Smooth muscle cell (in vitro differentiated cells): Measurements from ENCODE around the gene LITAF. TPM values are rescaled to one million over a fixed set of nuclear protein-coding genes. Genes with fewer than 3 reads are reported as not detected.

Experiments used
- DNase-seq: peaks from one replicate; lab custom pipeline; 2025; ENCODE audit not compliant: unreplicated experiment; lab: John Stamatoyannopoulos, UW
- H2AFZ ChIP-seq: fragments of 200-600 bp; sonication (generic); 2 replicates; pipeline ENCODE4 v1.6.0; 2016; ENCODE audit warnings: antibody characterized with exemption, low read depth, mild to moderate bottlenecking
- H3F3A ChIP-seq: fragments of 200-600 bp; sonication (generic); 2 replicates; pipeline ENCODE4 v1.6.0; 2017; ENCODE audit warnings: antibody characterized with exemption, low read depth
- H3K27ac ChIP-seq: fragments of 200-600 bp; sonication (generic); 2 replicates; pipeline ENCODE4 v1.5.1; 2016; ENCODE audit warnings: low read depth, mild to moderate bottlenecking
- H3K27me3 ChIP-seq: fragments of 200-600 bp; sonication (generic); 2 replicates; pipeline ENCODE4 v1.6.1; 2016; ENCODE audit warnings: low read depth, mild to moderate bottlenecking
- H3K36me3 ChIP-seq: fragments of 200-600 bp; sonication (generic); 2 replicates; pipeline ENCODE4 v1.5.1; 2016; ENCODE audit warnings: low read depth
- H3K4me1 ChIP-seq: fragments of 200-600 bp; sonication (generic); 2 replicates; pipeline ENCODE4 v1.5.1; 2016; ENCODE audit warnings: low read depth
- H3K4me2 ChIP-seq: fragments of 200-600 bp; sonication (generic); 2 replicates; pipeline ENCODE4 v1.6.0; 2016; ENCODE audit warnings: mild to moderate bottlenecking
- H3K4me3 ChIP-seq: fragments of 200-600 bp; sonication (generic); 2 replicates; pipeline ENCODE4 v1.5.1; 2016; ENCODE audit warnings: mild to moderate bottlenecking
- H3K79me2 ChIP-seq: fragments of 200-600 bp; sonication (generic); 2 replicates; pipeline ENCODE4 v1.6.0; 2016; ENCODE audit warnings: low read depth, mild to moderate bottlenecking
- H3K9ac ChIP-seq: fragments of 200-600 bp; sonication (generic); 2 replicates; pipeline ENCODE4 v1.6.0; 2016; ENCODE audit warnings: low read depth
- H3K9me3 ChIP-seq: fragments of 200-600 bp; sonication (generic); replicated peaks from 2 replicates; pipeline ENCODE4 v1.5.1; 2016; ENCODE audit warnings: low read depth
- H4K20me1 ChIP-seq: fragments of 200-600 bp; sonication (generic); 2 replicates; pipeline ENCODE4 v1.6.0; 2016; ENCODE audit warnings: low read depth
- CTCF ChIP-seq: fragments of 200-600 bp; sonication (generic); IDR thresholded peaks from 2 replicates; pipeline ENCODE4 v1.5.1; 2017; ENCODE audit warnings: borderline replicate concordance, mild to moderate bottlenecking, antibody characterized with exemption; ENCODE audit not compliant: insufficient read depth, poor library complexity, severe bottlenecking
- WGBS: methylation state at CpG from one replicate; pipeline ENCODE4 v1.1.7; 2016; ENCODE audit warnings: low lambda C conversion rate; 5-methylcytosine and 5-hydroxymethylcytosine counted together
- polyA plus RNA-seq: library from polyadenylated mRNA; unstranded; fragments of >200 nt; fragmentation: Nextera tagmentation; extraction: Ambion mirVana; gene quantifications from 2 replicates; pipeline ENCODE4 v1.2.1, GENCODE V29; 2016
- total RNA-seq: library from RNA; depleted of rRNA; stranded (reverse); fragments of >200 nt; gene quantifications from 2 replicates; pipeline ENCODE4 v1.2.3, GENCODE V29; 2014

LITAF gene
- total and polyA plus RNA-seq, 2 experiments from 2014 or later, result 40.4 to 72.6 TPM

- Histone ChIP-seq H3K79me2 (no peaks in the 10 kb centered on the region), H3K4me2 (no peak overlapping the region), H3F3A (no peaks in the 10 kb centered on the region), H3K9ac (no peak overlapping the region), H2AFZ (no peak overlapping the region), H3K4me1 (peaks cover 5% of the 10 kb centered on the region), H4K20me1 (no peaks in the 10 kb centered on the region), H3K27ac (no peak overlapping the region), H3K4me3 (no peak overlapping the region), H3K27me3 (no peaks in the 10 kb centered on the region), H3K36me3 (no peaks in the 10 kb centered on the region), H3K9me3 (no peaks in the 10 kb centered on the region)
- DNase-seq, result no peak
- TF ChIP-seq CTCF, result no peak
- 97% methylated on average over 16 of the region's 16 CpGs for WGBS
Measured at GRCh38 chr16:11626657-11627291, 40.1 kb upstream of the LITAF start.

- H3K9ac ChIP-seq, result no peak overlapping the region
- H2AFZ ChIP-seq, result no peak overlapping the region
- H3K27ac ChIP-seq, result no peak overlapping the region
- no peaks in the 10 kb centered on the region for H3K9me3 ChIP-seq
- H3F3A ChIP-seq, result no peaks in the 10 kb centered on the region
- no peaks in the 10 kb centered on the region for H4K20me1 ChIP-seq
- H3K4me1 ChIP-seq, result peaks cover 5% of the 10 kb centered on the region
- no peaks in the 10 kb centered on the region for H3K27me3 ChIP-seq
- 87% methylated on average over 4 of the region's 4 CpGs for WGBS
- DNase-seq, result no peak
- H3K4me3 ChIP-seq, result no peak overlapping the region
- TF ChIP-seq CTCF, result no peak
- no peak overlapping the region for H3K4me2 ChIP-seq
- no peaks in the 10 kb centered on the region for H3K79me2 ChIP-seq
- H3K36me3 ChIP-seq, result no peaks in the 10 kb centered on the region
Measured at GRCh38 chr16:11625769-11626168, 39.0 kb upstream of the LITAF start.

- no peaks in the 10 kb centered on the region for H3K79me2 ChIP-seq
Measured at GRCh38 chr16:11624636-11625607, 38.2 kb upstream of the LITAF start.

More at GRCh38 chr16:11624636-11625607, 38.2 kb upstream of the LITAF start:
- no peaks in the 10 kb centered on the region for H3K36me3 ChIP-seq
- no peak overlapping the region for H3K4me2 ChIP-seq
- no peak overlapping the region for H3K27ac ChIP-seq
- no peak overlapping the region for H3K4me3 ChIP-seq
- DNase-seq, result no peak
- no peak overlapping the region for H2AFZ ChIP-seq
- H3K9ac ChIP-seq, result no peak overlapping the region
- no peaks in the 10 kb centered on the region for H3K9me3 ChIP-seq
- H4K20me1 ChIP-seq, result no peaks in the 10 kb centered on the region
- no peaks in the 10 kb centered on the region for H3F3A ChIP-seq
- 93% methylated on average over 16 of the region's 16 CpGs for WGBS
- no peaks in the 10 kb centered on the region for H3K27me3 ChIP-seq
- TF ChIP-seq CTCF, result no peak
- H3K4me1 ChIP-seq, result peaks cover 2% of the 10 kb centered on the region
